HEK293 (cell line): ENCODE results near the gene EID2.

Experiments used
- ZEB2 ChIP-seq: fragments of 450-650 bp; formaldehyde crosslinking; IDR thresholded peaks from 2 replicates; pipeline ENCODE4 v1.5.1; 2016; ENCODE audit warnings: missing biosample characterization, missing genetic modification characterization
- ZFP37 ChIP-seq: fragments of 450-650 bp; formaldehyde crosslinking; IDR thresholded peaks from 2 replicates; pipeline ENCODE4 v1.5.1; 2016; ENCODE audit warnings: missing biosample characterization, missing genetic modification characterization
- ZFP41 ChIP-seq: fragments of 450-650 bp; formaldehyde crosslinking; IDR thresholded peaks from 2 replicates; pipeline ENCODE4 v1.5.1; 2016; ENCODE audit warnings: missing biosample characterization, missing genetic modification characterization, borderline replicate concordance
- ZNF175 ChIP-seq: fragments of 450-650 bp; formaldehyde crosslinking; IDR thresholded peaks from 2 replicates; pipeline ENCODE4 v1.5.1; 2016; ENCODE audit warnings: missing biosample characterization, missing genetic modification characterization
- ZNF266 ChIP-seq: fragments of 450-650 bp; formaldehyde crosslinking; IDR thresholded peaks from 2 replicates; pipeline ENCODE4 v1.5.1; 2016; ENCODE audit warnings: missing biosample characterization, missing genetic modification characterization, low read depth
- ZNF404 ChIP-seq: fragments of 450-650 bp; formaldehyde crosslinking; IDR thresholded peaks from 2 replicates; pipeline ENCODE4 v1.5.1; 2017; ENCODE audit warnings: missing biosample characterization, missing genetic modification characterization
- ZNF48 ChIP-seq: fragments of 450-650 bp; formaldehyde crosslinking; IDR thresholded peaks from 2 replicates; pipeline ENCODE4 v1.5.1; 2016; ENCODE audit warnings: missing biosample characterization, missing genetic modification characterization
- ZNF544 ChIP-seq: fragments of 450-650 bp; formaldehyde crosslinking; IDR thresholded peaks from 2 replicates; pipeline ENCODE4 v1.5.0; 2017; ENCODE audit warnings: missing biosample characterization, missing genetic modification characterization
- ZNF571 ChIP-seq: fragments of 450-650 bp; formaldehyde crosslinking; IDR thresholded peaks from 2 replicates; pipeline ENCODE4 v1.5.0; 2017; ENCODE audit warnings: missing biosample characterization, missing genetic modification characterization
- ZNF624 ChIP-seq: fragments of 450-650 bp; formaldehyde crosslinking; IDR thresholded peaks from 2 replicates; pipeline ENCODE4 v1.5.1; 2017; ENCODE audit warnings: missing biosample characterization, missing genetic modification characterization
- ZNF843 ChIP-seq: fragments of 450-650 bp; formaldehyde crosslinking; IDR thresholded peaks from 2 replicates; pipeline ENCODE4 v1.5.1; 2016; ENCODE audit warnings: missing biosample characterization, missing genetic modification characterization
- TF ChIP-seq, protein P1 (sequence below): fragments of 450-650 bp; formaldehyde crosslinking; IDR thresholded peaks from 2 replicates; pipeline ENCODE4 v1.5.1; 2016; ENCODE audit warnings: missing biosample characterization, missing genetic modification characterization
- TF ChIP-seq, protein P2 (sequence below): fragments of 450-650 bp; formaldehyde crosslinking; IDR thresholded peaks from 2 replicates; pipeline ENCODE4 v1.5.1; 2016; ENCODE audit warnings: missing biosample characterization, missing genetic modification characterization, borderline replicate concordance
- TF ChIP-seq, protein P3 (sequence below): fragments of 450-650 bp; formaldehyde crosslinking; conservative IDR thresholded peaks from 2 replicates; pipeline ENCODE4 v1.5.1; 2016; ENCODE audit warnings: low read depth, missing biosample characterization, missing genetic modification characterization
- TF ChIP-seq, protein P4 (sequence below): fragments of 450-650 bp; formaldehyde crosslinking; IDR thresholded peaks from 2 replicates; pipeline ENCODE4 v1.5.1; 2016; ENCODE audit warnings: missing biosample characterization, missing genetic modification characterization, borderline replicate concordance
- TF ChIP-seq, protein P5 (sequence below): fragments of 450-650 bp; formaldehyde crosslinking; IDR thresholded peaks from 2 replicates; pipeline ENCODE4 v1.5.1; 2016; ENCODE audit warnings: missing biosample characterization, missing genetic modification characterization
- TF ChIP-seq, protein P6 (sequence below): fragments of 450-650 bp; IDR thresholded peaks from 2 replicates; pipeline ENCODE4 v1.5.1; 2018; ENCODE audit warnings: missing biosample characterization, mild to moderate bottlenecking, missing genetic modification characterization
- TF ChIP-seq, protein P7 (sequence below): fragments of 450-650 bp; formaldehyde crosslinking; IDR thresholded peaks from 2 replicates; pipeline ENCODE4 v1.5.1; 2016; ENCODE audit warnings: missing biosample characterization, missing genetic modification characterization
- TF ChIP-seq, protein P8 (sequence below): fragments of 450-650 bp; formaldehyde crosslinking; IDR thresholded peaks from 2 replicates; pipeline ENCODE4 v1.5.1; 2017; ENCODE audit warnings: missing biosample characterization, missing genetic modification characterization

EID2 gene

DNA sequence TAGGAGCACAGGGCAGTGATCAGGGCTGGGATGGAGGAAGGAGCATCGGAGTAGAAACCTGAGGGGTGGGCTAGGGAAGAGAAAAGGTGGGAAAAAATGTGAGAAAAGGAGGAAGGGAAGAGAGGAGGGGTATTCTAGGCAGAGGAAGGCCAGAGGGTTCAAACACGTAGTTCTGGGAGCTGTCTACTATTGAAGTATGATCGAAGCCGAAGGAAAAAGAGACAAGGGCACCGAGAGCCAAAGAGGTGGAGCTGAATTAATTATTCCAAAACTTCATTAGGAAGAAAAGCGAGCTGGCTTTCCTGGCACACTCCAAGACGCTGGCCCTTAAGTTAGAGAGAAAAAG is 33.4 kb downstream of the EID2 start (continued):
- TF ChIP-seq, protein P1, sequence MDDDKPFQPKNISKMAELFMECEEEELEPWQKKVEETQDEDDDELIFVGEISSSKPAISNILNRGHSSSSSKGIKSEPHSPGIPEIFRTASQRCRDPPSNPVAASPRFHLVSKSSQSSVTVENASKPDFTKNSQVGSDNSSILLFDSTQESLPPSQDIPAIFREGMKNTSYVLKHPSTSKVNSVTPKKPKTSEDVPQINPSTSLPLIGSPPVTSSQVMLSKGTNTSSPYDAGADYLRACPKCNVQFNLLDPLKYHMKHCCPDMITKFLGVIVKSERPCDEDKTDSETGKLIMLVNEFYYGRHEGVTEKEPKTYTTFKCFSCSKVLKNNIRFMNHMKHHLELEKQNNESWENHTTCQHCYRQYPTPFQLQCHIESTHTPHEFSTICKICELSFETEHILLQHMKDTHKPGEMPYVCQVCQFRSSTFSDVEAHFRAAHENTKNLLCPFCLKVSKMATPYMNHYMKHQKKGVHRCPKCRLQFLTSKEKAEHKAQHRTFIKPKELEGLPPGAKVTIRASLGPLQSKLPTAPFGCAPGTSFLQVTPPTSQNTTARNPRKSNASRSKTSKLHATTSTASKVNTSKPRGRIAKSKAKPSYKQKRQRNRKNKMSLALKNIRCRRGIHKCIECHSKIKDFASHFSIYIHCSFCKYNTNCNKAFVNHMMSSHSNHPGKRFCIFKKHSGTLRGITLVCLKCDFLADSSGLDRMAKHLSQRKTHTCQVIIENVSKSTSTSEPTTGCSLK (tag by site-specific recombination) = no peak; the same call in 1 of the 2 replicates
- TF ChIP-seq ZNF544 = no peak
- no peak for TF ChIP-seq ZNF624 (tag by site-specific recombination)
- TF ChIP-seq, protein P2, sequence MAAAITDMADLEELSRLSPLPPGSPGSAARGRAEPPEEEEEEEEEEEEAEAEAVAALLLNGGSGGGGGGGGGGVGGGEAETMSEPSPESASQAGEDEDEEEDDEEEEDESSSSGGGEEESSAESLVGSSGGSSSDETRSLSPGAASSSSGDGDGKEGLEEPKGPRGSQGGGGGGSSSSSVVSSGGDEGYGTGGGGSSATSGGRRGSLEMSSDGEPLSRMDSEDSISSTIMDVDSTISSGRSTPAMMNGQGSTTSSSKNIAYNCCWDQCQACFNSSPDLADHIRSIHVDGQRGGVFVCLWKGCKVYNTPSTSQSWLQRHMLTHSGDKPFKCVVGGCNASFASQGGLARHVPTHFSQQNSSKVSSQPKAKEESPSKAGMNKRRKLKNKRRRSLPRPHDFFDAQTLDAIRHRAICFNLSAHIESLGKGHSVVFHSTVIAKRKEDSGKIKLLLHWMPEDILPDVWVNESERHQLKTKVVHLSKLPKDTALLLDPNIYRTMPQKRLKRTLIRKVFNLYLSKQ = no peak
- TF ChIP-seq ZNF843 = no peak
- no peak for TF ChIP-seq ZFP37 (tag by site-specific recombination)
- no peak for TF ChIP-seq ZNF571 (tag by site-specific recombination)
- TF ChIP-seq, protein P3, sequence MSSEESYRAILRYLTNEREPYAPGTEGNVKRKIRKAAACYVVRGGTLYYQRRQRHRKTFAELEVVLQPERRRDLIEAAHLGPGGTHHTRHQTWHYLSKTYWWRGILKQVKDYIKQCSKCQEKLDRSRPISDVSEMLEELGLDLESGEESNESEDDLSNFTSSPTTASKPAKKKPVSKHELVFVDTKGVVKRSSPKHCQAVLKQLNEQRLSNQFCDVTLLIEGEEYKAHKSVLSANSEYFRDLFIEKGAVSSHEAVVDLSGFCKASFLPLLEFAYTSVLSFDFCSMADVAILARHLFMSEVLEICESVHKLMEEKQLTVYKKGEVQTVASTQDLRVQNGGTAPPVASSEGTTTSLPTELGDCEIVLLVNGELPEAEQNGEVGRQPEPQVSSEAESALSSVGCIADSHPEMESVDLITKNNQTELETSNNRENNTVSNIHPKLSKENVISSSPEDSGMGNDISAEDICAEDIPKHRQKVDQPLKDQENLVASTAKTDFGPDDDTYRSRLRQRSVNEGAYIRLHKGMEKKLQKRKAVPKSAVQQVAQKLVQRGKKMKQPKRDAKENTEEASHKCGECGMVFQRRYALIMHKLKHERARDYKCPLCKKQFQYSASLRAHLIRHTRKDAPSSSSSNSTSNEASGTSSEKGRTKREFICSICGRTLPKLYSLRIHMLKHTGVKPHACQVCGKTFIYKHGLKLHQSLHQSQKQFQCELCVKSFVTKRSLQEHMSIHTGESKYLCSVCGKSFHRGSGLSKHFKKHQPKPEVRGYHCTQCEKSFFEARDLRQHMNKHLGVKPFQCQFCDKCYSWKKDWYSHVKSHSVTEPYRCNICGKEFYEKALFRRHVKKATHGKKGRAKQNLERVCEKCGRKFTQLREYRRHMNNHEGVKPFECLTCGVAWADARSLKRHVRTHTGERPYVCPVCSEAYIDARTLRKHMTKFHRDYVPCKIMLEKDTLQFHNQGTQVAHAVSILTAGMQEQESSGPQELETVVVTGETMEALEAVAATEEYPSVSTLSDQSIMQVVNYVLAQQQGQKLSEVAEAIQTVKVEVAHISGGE = no peak
- TF ChIP-seq ZNF48 (tag by site-specific recombination) = no peak
- no peak for TF ChIP-seq ZNF404 (tag by site-specific recombination)
- TF ChIP-seq, protein P4, sequence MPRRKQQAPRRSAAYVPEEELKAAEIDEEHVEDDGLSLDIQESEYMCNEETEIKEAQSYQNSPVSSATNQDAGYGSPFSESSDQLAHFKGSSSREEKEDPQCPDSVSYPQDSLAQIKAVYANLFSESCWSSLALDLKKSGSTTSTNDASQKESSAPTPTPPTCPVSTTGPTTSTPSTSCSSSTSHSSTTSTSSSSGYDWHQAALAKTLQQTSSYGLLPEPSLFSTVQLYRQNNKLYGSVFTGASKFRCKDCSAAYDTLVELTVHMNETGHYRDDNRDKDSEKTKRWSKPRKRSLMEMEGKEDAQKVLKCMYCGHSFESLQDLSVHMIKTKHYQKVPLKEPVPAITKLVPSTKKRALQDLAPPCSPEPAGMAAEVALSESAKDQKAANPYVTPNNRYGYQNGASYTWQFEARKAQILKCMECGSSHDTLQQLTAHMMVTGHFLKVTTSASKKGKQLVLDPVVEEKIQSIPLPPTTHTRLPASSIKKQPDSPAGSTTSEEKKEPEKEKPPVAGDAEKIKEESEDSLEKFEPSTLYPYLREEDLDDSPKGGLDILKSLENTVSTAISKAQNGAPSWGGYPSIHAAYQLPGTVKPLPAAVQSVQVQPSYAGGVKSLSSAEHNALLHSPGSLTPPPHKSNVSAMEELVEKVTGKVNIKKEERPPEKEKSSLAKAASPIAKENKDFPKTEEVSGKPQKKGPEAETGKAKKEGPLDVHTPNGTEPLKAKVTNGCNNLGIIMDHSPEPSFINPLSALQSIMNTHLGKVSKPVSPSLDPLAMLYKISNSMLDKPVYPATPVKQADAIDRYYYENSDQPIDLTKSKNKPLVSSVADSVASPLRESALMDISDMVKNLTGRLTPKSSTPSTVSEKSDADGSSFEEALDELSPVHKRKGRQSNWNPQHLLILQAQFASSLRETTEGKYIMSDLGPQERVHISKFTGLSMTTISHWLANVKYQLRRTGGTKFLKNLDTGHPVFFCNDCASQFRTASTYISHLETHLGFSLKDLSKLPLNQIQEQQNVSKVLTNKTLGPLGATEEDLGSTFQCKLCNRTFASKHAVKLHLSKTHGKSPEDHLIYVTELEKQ (tag by site-specific recombination) = no peak
- TF ChIP-seq, protein P5, sequence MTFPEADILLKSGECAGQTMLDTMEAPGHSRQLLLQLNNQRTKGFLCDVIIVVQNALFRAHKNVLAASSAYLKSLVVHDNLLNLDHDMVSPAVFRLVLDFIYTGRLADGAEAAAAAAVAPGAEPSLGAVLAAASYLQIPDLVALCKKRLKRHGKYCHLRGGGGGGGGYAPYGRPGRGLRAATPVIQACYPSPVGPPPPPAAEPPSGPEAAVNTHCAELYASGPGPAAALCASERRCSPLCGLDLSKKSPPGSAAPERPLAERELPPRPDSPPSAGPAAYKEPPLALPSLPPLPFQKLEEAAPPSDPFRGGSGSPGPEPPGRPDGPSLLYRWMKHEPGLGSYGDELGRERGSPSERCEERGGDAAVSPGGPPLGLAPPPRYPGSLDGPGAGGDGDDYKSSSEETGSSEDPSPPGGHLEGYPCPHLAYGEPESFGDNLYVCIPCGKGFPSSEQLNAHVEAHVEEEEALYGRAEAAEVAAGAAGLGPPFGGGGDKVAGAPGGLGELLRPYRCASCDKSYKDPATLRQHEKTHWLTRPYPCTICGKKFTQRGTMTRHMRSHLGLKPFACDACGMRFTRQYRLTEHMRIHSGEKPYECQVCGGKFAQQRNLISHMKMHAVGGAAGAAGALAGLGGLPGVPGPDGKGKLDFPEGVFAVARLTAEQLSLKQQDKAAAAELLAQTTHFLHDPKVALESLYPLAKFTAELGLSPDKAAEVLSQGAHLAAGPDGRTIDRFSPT (tag by site-specific recombination) = 0 out of 2 replicates have a peak, but pooled peaks have one; percentile 10
- TF ChIP-seq ZNF175 = no peak
- TF ChIP-seq, protein P6, sequence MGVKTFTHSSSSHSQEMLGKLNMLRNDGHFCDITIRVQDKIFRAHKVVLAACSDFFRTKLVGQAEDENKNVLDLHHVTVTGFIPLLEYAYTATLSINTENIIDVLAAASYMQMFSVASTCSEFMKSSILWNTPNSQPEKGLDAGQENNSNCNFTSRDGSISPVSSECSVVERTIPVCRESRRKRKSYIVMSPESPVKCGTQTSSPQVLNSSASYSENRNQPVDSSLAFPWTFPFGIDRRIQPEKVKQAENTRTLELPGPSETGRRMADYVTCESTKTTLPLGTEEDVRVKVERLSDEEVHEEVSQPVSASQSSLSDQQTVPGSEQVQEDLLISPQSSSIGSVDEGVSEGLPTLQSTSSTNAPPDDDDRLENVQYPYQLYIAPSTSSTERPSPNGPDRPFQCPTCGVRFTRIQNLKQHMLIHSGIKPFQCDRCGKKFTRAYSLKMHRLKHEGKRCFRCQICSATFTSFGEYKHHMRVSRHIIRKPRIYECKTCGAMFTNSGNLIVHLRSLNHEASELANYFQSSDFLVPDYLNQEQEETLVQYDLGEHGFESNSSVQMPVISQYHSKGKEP (tag by site-specific recombination) = no peak
- TF ChIP-seq ZFP41 (tag by site-specific recombination) = no peak
- TF ChIP-seq, protein P7, sequence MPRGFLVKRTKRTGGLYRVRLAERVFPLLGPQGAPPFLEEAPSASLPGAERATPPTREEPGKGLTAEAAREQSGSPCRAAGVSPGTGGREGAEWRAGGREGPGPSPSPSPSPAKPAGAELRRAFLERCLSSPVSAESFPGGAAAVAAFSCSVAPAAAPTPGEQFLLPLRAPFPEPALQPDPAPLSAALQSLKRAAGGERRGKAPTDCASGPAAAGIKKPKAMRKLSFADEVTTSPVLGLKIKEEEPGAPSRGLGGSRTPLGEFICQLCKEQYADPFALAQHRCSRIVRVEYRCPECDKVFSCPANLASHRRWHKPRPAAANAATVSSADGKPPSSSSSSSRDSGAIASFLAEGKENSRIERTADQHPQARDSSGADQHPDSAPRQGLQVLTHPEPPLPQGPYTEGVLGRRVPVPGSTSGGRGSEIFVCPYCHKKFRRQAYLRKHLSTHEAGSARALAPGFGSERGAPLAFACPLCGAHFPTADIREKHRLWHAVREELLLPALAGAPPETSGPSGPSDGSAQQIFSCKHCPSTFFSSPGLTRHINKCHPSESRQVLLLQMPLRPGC (tag by site-specific recombination) = no peak
- TF ChIP-seq, protein P8, sequence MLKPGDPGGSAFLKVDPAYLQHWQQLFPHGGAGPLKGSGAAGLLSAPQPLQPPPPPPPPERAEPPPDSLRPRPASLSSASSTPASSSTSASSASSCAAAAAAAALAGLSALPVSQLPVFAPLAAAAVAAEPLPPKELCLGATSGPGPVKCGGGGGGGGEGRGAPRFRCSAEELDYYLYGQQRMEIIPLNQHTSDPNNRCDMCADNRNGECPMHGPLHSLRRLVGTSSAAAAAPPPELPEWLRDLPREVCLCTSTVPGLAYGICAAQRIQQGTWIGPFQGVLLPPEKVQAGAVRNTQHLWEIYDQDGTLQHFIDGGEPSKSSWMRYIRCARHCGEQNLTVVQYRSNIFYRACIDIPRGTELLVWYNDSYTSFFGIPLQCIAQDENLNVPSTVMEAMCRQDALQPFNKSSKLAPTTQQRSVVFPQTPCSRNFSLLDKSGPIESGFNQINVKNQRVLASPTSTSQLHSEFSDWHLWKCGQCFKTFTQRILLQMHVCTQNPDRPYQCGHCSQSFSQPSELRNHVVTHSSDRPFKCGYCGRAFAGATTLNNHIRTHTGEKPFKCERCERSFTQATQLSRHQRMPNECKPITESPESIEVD (tag by site-specific recombination) = no peak
- no peak for TF ChIP-seq ZNF266 (tag by site-specific recombination)
- TF ChIP-seq ZEB2 (tag by site-specific recombination) = no peak; the same call in 1 of the 2 replicates
